ENCODE measurements around the gene RAB3IL1.

The RAB3IL1 gene

DNA sequence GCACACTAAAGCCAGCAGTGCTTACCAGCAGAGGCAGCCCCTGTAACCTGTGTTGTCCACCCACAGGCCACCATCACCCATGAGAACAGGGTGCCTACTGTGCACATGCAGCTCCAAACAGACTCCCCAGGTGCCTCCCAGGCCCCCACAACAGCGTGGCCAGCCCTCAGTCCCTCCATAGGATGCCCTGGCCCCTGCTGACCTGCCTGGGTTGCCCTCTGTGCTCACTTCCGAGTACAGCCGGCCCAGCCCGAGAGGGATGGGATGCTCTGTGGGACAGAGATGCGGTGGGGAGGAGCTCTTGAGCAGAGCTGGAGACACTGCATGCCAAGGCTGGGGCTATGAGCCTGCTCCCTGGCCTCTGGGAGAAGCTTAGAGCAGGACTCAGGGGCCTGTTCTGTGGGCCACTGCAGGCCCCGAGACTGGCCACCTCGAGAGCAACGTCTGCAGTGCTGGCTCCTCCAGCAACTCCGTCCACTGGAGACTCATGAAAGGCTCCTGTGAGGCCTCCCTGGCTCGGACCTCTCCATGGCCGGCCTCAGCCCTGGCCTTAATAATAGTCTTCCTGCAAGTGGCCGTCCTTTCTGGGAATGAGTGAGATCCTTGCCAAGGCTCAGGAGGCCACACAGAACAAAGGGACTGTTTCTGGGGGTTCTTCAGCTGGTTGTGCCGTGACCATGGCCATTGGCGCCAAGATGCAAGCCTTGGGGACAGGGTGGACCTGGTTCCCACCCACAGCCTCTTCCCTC, 62.2 kb downstream of the RAB3IL1 start:
- no peak for DNase-seq (ENCODE audit: insufficient read length, low spot score)
- no peak for FAIRE-seq
- TF ChIP-seq, protein P1, sequence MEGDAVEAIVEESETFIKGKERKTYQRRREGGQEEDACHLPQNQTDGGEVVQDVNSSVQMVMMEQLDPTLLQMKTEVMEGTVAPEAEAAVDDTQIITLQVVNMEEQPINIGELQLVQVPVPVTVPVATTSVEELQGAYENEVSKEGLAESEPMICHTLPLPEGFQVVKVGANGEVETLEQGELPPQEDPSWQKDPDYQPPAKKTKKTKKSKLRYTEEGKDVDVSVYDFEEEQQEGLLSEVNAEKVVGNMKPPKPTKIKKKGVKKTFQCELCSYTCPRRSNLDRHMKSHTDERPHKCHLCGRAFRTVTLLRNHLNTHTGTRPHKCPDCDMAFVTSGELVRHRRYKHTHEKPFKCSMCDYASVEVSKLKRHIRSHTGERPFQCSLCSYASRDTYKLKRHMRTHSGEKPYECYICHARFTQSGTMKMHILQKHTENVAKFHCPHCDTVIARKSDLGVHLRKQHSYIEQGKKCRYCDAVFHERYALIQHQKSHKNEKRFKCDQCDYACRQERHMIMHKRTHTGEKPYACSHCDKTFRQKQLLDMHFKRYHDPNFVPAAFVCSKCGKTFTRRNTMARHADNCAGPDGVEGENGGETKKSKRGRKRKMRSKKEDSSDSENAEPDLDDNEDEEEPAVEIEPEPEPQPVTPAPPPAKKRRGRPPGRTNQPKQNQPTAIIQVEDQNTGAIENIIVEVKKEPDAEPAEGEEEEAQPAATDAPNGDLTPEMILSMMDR (IDR thresholded peaks at IDR 0.05; ENCODE audit: insufficient read depth, missing control alignments): no peak

GRCh38 chr11:61854206-61854895, 63.0 kb downstream of the RAB3IL1 start:
- no peak for FAIRE-seq
- no peak for DNase-seq (ENCODE audit: insufficient read length, low spot score)
- TF ChIP-seq, protein P1 (IDR thresholded peaks at IDR 0.05; ENCODE audit: insufficient read depth, missing control alignments): no peak

- TF ChIP-seq, protein P1 (IDR thresholded peaks at IDR 0.05; ENCODE audit: insufficient read depth, missing control alignments): no peak
- no peak for DNase-seq (ENCODE audit: insufficient read length, low spot score)
- FAIRE-seq: no peak
Observed at GRCh38 chr11:61853698-61854169, 63.6 kb downstream of the RAB3IL1 start.

GRCh38 chr11:61851900-61852295, 65.5 kb downstream of the RAB3IL1 start:
- no peak for DNase-seq (ENCODE audit: insufficient read length, low spot score)
- TF ChIP-seq, protein P1 (IDR thresholded peaks at IDR 0.05; ENCODE audit: insufficient read depth, missing control alignments): no peak
- no peak for FAIRE-seq

DNA sequence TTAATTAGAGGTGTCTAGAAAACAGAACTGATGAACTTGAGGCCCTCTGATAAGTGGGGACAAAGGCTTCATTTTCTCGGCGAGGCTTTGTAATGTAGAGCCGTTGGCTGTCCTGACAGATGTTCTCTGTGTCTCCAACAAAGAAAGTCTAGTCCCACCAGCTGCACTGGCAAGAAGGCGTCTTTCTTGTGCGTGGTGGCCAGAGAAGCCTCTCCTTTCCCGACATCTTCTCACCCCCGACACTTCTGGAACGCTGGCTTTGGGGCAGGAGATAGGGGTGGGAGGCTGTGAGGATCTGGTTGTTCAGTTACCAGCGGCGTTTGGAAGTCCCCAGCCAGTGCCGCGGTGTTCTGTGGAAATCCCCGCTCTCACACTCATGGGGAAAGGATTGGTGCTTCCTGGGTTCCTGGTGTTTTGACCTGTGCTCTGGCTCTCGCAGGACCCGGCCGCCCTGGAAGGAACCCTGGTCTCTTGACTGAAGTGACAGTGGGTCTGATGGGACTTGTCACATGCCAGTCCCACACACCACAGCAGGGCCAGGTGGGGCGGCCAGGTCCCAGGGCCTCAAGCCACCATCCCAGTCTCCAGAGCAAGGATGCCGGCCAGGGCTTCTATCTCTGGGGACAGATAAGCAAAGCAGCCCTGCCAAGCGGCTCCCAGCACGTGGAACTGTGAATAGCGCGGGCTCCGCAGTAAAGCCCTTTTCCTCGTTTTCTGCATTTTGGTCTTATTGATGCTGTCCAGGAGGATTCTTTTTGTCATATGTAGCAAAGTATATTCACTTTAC, 66.1 kb downstream of the RAB3IL1 start:
- FAIRE-seq (no peak), DNase-seq (ENCODE audit: insufficient read length, low spot score) (no peak)
- TF ChIP-seq, protein P1 (IDR thresholded peaks at IDR 0.05; ENCODE audit: insufficient read depth, missing control alignments): no peak

GRCh38 chr11:61850687-61851086, 66.7 kb downstream of the RAB3IL1 start:
- TF ChIP-seq, protein P1 (IDR thresholded peaks at IDR 0.05; ENCODE audit: insufficient read depth, missing control alignments): no peak
- no peak for FAIRE-seq
- DNase-seq (ENCODE audit: insufficient read length, low spot score): no peak

Measured in D721Med (cell line).